GM23248 (cell line): Measurements from ENCODE around the gene PINLYP. TPM values are rescaled to one million over a fixed set of nuclear protein-coding genes. Genes with fewer than 3 reads are reported as not detected.

Source experiments
- DNase-seq: peaks from one replicate; pipeline ENCODE4 v3.0.0-alpha.2; 2015
- H2AFZ ChIP-seq: fragments of 200-600 bp; sonication (generic); 2 replicates; pipeline ENCODE4 v1.6.1; 2016; ENCODE audit warnings: antibody characterized with exemption
- H3F3A ChIP-seq: fragments of 200-600 bp; sonication (generic); 2 replicates; pipeline ENCODE4 v1.6.1; 2016; ENCODE audit warnings: mild to moderate bottlenecking, antibody characterized with exemption, mixed run types; ENCODE audit not compliant: insufficient read depth
- H3K27ac ChIP-seq: fragments of 200-600 bp; sonication (generic); 2 replicates; pipeline ENCODE4 v1.5.1; 2016; ENCODE audit warnings: mild to moderate bottlenecking
- H3K27me3 ChIP-seq: fragments of 200-600 bp; sonication (generic); replicated peaks from 2 replicates; pipeline ENCODE4 v1.6.1; 2016; ENCODE audit warnings: mild to moderate bottlenecking; ENCODE audit not compliant: insufficient read depth
- H3K36me3 ChIP-seq: fragments of 200-600 bp; sonication (generic); 2 replicates; pipeline ENCODE4 v1.6.1; 2016; ENCODE audit warnings: low read depth, mild to moderate bottlenecking
- H3K4me1 ChIP-seq: fragments of 200-600 bp; sonication (generic); 2 replicates; pipeline ENCODE4 v1.6.1; 2016; ENCODE audit warnings: mild to moderate bottlenecking; ENCODE audit not compliant: insufficient read depth
- H3K4me2 ChIP-seq: fragments of 200-600 bp; sonication (generic); one replicate; pipeline ENCODE4 v1.6.1; 2016; ENCODE audit warnings: mild to moderate bottlenecking; ENCODE audit not compliant: unreplicated experiment
- H3K4me3 ChIP-seq: fragments of 200-600 bp; sonication (generic); 2 replicates; pipeline ENCODE4 v1.5.1; 2016; ENCODE audit warnings: mild to moderate bottlenecking
- H3K79me2 ChIP-seq: fragments of 200-600 bp; sonication (generic); 2 replicates; pipeline ENCODE4 v1.6.1; 2016; ENCODE audit warnings: mild to moderate bottlenecking; ENCODE audit not compliant: insufficient read depth
- H3K9ac ChIP-seq: fragments of 200-600 bp; sonication (generic); 2 replicates; pipeline ENCODE4 v1.6.1; 2016; ENCODE audit warnings: mild to moderate bottlenecking
- H3K9me2 ChIP-seq: fragments of 200-600 bp; sonication (generic); 2 replicates; pipeline ENCODE4 v1.6.1; 2016; ENCODE audit warnings: mixed run types, mild to moderate bottlenecking, moderate library complexity; ENCODE audit not compliant: insufficient read depth
- H3K9me3 ChIP-seq: fragments of 200-600 bp; sonication (generic); one replicate; pipeline ENCODE4 v1.6.1; 2017; ENCODE audit warnings: low read depth
- H4K20me1 ChIP-seq: fragments of 200-600 bp; sonication (generic); 2 replicates; pipeline ENCODE4 v1.6.0; 2016; ENCODE audit not compliant: insufficient read depth
- EZH2 ChIP-seq: fragments of 200-600 bp; sonication (generic); IDR thresholded peaks from 2 replicates; pipeline ENCODE4 v1.6.1; 2018; ENCODE audit warnings: antibody characterized with exemption, mild to moderate bottlenecking; ENCODE audit not compliant: insufficient read depth, poor library complexity, severe bottlenecking
- EZH2phosphoT487 ChIP-seq: fragments of 200-600 bp; sonication (generic); IDR thresholded peaks from 2 replicates; pipeline ENCODE4 v1.6.1; 2018; ENCODE audit warnings: antibody characterized with exemption, moderate library complexity, mild to moderate bottlenecking, low read depth; ENCODE audit not compliant: insufficient read depth
- WGBS, 2 experiments: methylation state at CpG; one replicate each; pipeline ENCODE4 v1.1.6; 2015 to 2017; ENCODE audit warnings: low lambda C conversion rate in 2 of 2, low coverage in 1 of 2; ENCODE audit errors: missing lambda C conversion rate in 2 of 2; 5-methylcytosine and 5-hydroxymethylcytosine counted together
- in situ Hi-C: fragments of 300-500 bp; cut with MboI; formaldehyde crosslinking; loops from 2 replicates; pipeline ENCODE4 v1.15.0; 2020
- polyA plus RNA-seq: library from polyadenylated mRNA; unstranded; fragments of >200 nt; fragmentation: Nextera tagmentation; extraction: Ambion mirVana; gene quantifications from 2 replicates; pipeline ENCODE4 v1.2.1, GENCODE V29; 2016
- total RNA-seq: library from RNA; depleted of rRNA; stranded (reverse); fragments of >200 nt; shearing (Covaris generic); gene quantifications from 2 replicates; pipeline ENCODE4 v1.2.3, GENCODE V29; 2014

The PINLYP gene
- total and polyA plus RNA-seq, 2 experiments from 2014 or later, result 1.8 to 2.5 TPM

DNA sequence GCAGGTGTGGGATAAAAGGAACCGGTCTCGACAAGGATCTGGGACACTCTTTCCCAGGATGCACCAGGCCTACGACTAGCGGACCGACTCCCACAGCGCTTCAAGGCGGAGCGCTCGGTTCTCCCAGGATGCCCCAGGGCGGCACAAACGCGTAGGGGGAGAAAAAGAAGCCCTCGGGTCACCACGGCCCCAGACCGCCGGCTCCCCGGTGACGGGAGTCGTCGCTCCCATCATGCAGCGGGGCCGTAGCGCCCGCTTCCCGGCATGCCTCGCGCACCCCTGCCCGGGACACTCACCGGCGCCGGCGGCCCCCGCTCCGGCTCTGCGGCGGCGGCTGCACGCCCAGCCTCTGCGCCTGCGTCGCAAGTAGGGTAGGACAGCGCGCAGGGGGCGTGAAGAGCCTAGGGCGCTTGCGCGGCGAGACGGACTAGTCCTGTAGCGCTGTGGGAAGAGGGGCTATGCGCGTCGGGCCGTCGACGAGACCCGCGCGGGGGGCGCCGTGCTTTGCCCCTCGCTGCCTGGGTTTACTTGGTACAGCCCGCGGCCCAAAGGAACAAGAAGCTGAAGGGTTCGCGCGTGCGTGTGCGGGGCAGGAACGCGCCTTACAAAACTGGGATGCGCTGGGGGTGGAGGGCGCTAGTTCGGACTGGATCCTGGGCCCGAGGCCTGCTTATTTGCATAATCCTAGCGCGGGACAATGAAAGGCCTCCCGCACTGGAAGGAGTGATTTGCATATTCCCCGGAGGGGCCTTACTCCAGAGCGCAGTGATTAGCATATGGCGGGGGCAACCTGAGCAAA, 43.9 kb downstream of the PINLYP start, which contains the start of gene ZNF428:
TSS of gene ZNF428 (minus strand) at position 368 of the 799 bp plus-strand sequence. CDS start 5,325 bp downstream, outside the sequence.
- peak; percentile 97 for DNase-seq
- in situ Hi-C loops, result no loop called here
- no peaks in the 10 kb centered on the region for H3K9me3 ChIP-seq
- WGBS, 2 experiments, result 2% methylated on average over 54 to 78 of the region's 81 CpGs
- H3K4me3 ChIP-seq, result peak within 1 kb of the TSS; percentile 73
- H3K4me2 ChIP-seq, result peak within 1 kb of the TSS; percentile 96
- H3K27ac ChIP-seq, result peak within 1 kb of the TSS; percentile 70
- H3K27me3 ChIP-seq, result no peaks in the 10 kb centered on the region
- peaks cover 12% of the 10 kb centered on the region for H3K4me1 ChIP-seq
- no peaks in the 10 kb centered on the region for H4K20me1 ChIP-seq
- H3K9me2 ChIP-seq, result no peaks in the 10 kb centered on the region
- H3K79me2 ChIP-seq, result peaks cover 59% of the 10 kb centered on the region
- TF ChIP-seq EZH2phosphoT487 (no peak), EZH2 (no peak)
- H2AFZ ChIP-seq, result peak within 1 kb of the TSS; percentile 92
- no peaks in the 10 kb centered on the region for H3K36me3 ChIP-seq
- H3K9ac ChIP-seq, result peak within 1 kb of the TSS; percentile 85
- peaks cover 4% of the 10 kb centered on the region; the same call in 1 of the 2 replicates for H3F3A ChIP-seq

DNA sequence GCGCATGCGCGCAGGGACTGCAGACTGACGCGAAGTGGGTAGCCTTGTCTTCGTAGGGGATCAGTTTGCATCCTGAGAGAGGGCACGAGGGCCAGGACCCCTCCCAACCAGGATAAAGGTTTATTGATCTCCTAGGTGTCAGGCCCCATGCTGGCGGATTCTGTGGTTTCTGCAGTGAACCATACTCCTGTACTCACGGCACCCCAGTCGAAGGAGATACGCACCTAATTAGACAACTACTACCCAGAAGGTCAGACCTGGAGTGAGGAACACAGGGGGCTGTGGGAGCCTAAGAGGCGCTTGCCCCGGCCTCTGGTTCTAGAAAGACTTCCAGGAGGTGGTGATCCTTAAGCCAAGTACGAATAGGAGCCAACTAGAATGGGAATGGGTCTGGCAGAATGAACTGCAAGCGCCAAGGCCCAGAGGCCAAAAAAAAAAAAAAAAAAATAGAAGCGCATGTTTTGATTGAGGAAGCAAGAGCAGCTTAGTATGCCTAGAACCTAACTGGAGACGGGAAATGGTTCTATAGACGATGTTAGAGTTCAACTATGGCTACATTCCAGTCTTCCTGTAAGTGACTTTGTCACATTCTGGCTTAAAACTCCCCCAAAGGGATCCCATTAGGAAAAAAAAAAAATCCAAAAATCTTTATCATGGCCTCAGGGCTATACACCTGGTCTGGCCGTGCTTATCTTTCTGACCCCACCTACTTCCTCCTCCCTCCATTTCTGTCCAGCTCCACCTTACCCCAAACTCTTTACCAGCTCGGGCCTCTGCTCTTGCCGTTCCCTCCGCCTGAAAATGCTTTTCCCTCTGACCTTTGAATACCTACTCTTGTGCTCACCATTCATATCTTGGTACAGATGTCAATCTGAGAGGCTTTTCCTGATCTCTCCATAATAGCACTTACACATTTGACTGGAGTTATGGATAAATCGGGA, 44.7 kb downstream of the PINLYP start:
- Histone ChIP-seq H3K27ac (peak overlapping the region; percentile 70), H3K9me2 (no peaks in the 10 kb centered on the region), H3F3A (peaks cover 4% of the 10 kb centered on the region; the same call in 1 of the 2 replicates), H3K9ac (peak overlapping the region; percentile 85), H3K36me3 (no peaks in the 10 kb centered on the region), H3K27me3 (no peaks in the 10 kb centered on the region), H3K9me3 (no peaks in the 10 kb centered on the region), H2AFZ (peak overlapping the region; percentile 92), H3K4me3 (peak overlapping the region; percentile 73), H3K4me2 (peak overlapping the region; percentile 96), H3K4me1 (peaks cover 12% of the 10 kb centered on the region), H3K79me2 (peaks cover 50% of the 10 kb centered on the region), H4K20me1 (no peaks in the 10 kb centered on the region)
- 38 to 41% methylated on average over 23 of the region's 23 CpGs for WGBS, 2 experiments
- DNase-seq, result no peak
- TF ChIP-seq EZH2phosphoT487, result no peak
- TF ChIP-seq EZH2, result no peak
- in situ Hi-C loops, result no loop called here

DNA sequence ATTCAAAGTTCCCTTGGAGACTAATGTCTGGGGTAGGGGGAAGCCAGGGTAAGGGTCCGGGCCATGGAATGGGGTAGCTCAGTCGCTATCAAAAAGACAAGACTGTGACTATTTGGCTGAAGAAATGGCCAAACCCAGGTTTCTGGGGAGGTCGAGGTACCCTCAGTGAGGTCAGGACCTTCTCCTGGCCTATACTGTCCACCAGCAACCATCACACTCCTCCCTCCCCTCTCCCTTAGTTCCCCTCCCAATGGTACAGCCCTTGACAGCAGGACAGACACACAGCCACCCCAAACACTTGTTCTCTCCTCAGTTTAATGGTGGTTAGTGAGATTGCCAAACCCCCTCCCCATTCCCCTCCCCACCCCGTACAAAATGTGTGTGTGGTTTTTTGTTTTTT, 46.5 kb downstream of the PINLYP start:
- DNase-seq, result no peak
- Histone ChIP-seq H3K36me3 (no peaks in the 10 kb centered on the region), H3K4me2 (no peak overlapping the region), H3K27ac (no peak overlapping the region), H3K79me2 (peaks cover 33% of the 10 kb centered on the region), H4K20me1 (no peaks in the 10 kb centered on the region), H2AFZ (no peak overlapping the region), H3K9me2 (no peaks in the 10 kb centered on the region), H3K9me3 (no peaks in the 10 kb centered on the region), H3K9ac (no peak overlapping the region), H3F3A (peaks cover 4% of the 10 kb centered on the region; the same call in 1 of the 2 replicates), H3K27me3 (0 out of 2 replicates have a peak, but pooled peaks cover 4% of the 10 kb centered on the region), H3K4me1 (peaks cover 12% of the 10 kb centered on the region), H3K4me3 (no peak overlapping the region)
- TF ChIP-seq EZH2 (no peak), EZH2phosphoT487 (no peak)
- 69 to 76% methylated on average over 4 of the region's 4 CpGs for WGBS, 2 experiments
- in situ Hi-C loops, result no loop called here

DNA sequence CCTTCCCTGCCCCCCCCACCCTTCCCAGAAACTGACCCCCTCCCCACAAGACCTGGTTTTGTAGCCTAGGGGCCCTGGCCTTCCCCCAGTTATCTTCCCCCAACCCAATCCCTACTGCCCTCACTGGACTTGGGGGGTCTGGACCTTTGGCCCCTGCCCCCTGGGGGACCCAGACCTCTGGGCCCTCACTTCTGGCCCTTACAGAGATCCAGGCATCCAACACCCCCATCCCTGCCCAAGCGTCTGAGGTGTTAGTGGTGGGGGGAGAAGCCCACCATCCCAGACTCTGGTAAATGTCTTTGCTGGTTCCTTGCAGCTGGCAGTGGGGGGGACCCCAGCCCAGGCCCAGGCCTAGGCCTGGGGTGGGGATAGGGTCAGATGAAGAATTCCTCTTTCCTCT, 47.4 kb downstream of the PINLYP start:
- no peak overlapping the region for H3K4me3 ChIP-seq
- H3K9me2 ChIP-seq, result no peaks in the 10 kb centered on the region
- no peak overlapping the region for H3K27ac ChIP-seq
- H3K9me3 ChIP-seq, result no peaks in the 10 kb centered on the region
- H3F3A ChIP-seq, result peaks cover 4% of the 10 kb centered on the region; the same call in 1 of the 2 replicates
- H3K9ac ChIP-seq, result no peak overlapping the region
- H3K4me2 ChIP-seq, result no peak overlapping the region
- no peak for TF ChIP-seq EZH2phosphoT487
- TF ChIP-seq EZH2, result no peak
- no peaks in the 10 kb centered on the region for H4K20me1 ChIP-seq
- in situ Hi-C loops, result no loop called here
- no peak for DNase-seq
- peaks cover 24% of the 10 kb centered on the region for H3K79me2 ChIP-seq
- 0 out of 2 replicates have a peak, but pooled peaks cover 4% of the 10 kb centered on the region for H3K27me3 ChIP-seq
- H3K36me3 ChIP-seq, result no peaks in the 10 kb centered on the region
- 100% methylated on average over 1 of the region's 1 CpG for WGBS, 2 experiments
- H2AFZ ChIP-seq, result no peak overlapping the region
- peaks cover 12% of the 10 kb centered on the region for H3K4me1 ChIP-seq
